Spleen (tissue), 7 donors: Measurements from ENCODE around the gene SLC2A6.

ENCODE experiments used
- CTCF ChIP-seq, 11 experiments: fragments of 200-600 bp in 7 of 11; fragments of 450-650 bp in 4 of 11; sonication (generic) in 4 of 11; IDR thresholded peaks in 8 of 11; conservative IDR thresholded peaks in 3 of 11; 1 replicate in 7 of 11; 2 replicates in 4 of 11; pipeline versions ENCODE4 v1.4.0 to v1.8.0; 2016 to 2021; ENCODE audit warnings: antibody characterized with exemption in 11 of 11, inconsistent platforms in 4 of 11, mild to moderate bottlenecking in 1 of 11
- POLR2A ChIP-seq, 3 donors: fragments of 450-650 bp; IDR thresholded peaks; one replicate each; pipeline ENCODE4 v1.5.1; 2017; ENCODE audit warnings: antibody characterized with exemption in 3 of 3, mild to moderate bottlenecking in 1 of 3
- POLR2AphosphoS5 ChIP-seq, 3 donors: sonication (generic); formaldehyde crosslinking; IDR thresholded peaks; one replicate each; pipeline ENCODE4 v1.5.1; 2017; ENCODE audit warnings: antibody characterized with exemption in 3 of 3
- donor health status: DM: no; HTN: no; CAD: no; lungs with moderate emphysema.
- donor health status: DM: no; HTN: no; CAD: no.
- donor health status: DM: no; HTN: no; CAD: no.

DNA sequence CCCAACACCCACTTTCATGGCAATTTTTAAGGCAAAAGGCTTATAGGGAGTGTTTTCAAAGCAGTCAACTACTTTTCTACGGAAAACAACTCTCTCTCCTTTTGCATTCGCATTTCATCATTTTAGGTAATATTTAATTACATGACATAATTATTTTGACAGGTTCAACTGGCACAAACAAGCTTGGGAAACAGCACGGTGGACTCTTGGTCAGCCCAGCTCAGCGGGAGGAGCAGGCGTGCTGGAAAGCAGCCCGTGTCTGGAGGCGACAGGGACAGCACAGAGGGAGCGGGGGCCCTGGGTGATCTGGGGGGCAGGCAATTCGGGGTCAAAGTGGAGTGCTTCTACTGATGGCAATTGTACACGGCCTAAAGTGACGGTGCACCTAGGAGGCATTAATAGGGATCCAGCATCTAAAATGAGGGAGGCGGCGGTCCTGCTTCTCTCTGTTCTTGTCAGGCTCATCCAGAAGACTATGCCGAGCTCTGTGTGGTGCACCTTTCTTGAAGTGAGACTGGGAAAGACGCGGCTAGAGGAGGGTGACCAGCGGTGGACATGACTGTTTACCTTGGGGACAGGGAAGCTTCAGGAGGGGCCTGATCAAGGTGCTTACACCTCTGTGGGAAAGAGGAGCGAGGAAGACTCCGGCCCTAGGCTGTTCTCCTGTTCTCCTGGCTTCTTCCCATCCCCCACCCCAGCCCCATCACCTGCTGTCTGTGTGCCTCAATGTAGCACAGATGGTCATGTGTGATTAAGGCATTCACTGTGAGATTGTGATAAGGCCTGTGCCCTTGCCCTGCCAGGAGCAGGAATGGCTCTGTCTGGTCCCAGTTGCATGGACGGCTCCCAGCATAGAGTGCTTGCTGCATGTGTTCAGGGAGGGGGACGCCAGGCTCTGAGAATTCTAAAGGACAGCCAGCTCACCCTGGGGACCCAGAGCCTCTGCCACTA, 42.5 kb upstream of the SLC2A6 start:
- no peak for TF ChIP-seq CTCF (IDR thresholded peaks at IDR 0.05 in 8 of 11, conservative IDR thresholded peaks at IDR 0.05 in 3 of 11)
- TF ChIP-seq POLR2A (IDR thresholded peaks at IDR 0.05), result no peak
- no peak for TF ChIP-seq POLR2AphosphoS5 (IDR thresholded peaks at IDR 0.05)
